PFSK-1 (cell line): ENCODE measurements around the gene GGCX.

ENCODE experiments used
- FOXP2 ChIP-seq: optimal IDR thresholded peaks from 2 replicates; pipeline ENCODE3; 2011; ENCODE audit warnings: borderline replicate concordance, control low read depth, inconsistent platforms; ENCODE audit not compliant: insufficient read depth; ENCODE audit errors: extremely low read length, extremely low read depth
- POLR2AphosphoS5 ChIP-seq: IDR thresholded peaks from 2 replicates; pipeline ENCODE4 v1.6.1; 2012; ENCODE audit warnings: low read depth, mild to moderate bottlenecking, control low read depth, low read length, moderate library complexity
- SIN3A ChIP-seq: IDR thresholded peaks from 2 replicates; pipeline ENCODE4 v1.6.1; 2012; ENCODE audit warnings: mild to moderate bottlenecking, low read length, moderate library complexity, borderline replicate concordance; ENCODE audit not compliant: insufficient read depth
- TAF1 ChIP-seq: IDR thresholded peaks from 2 replicates; pipeline ENCODE4 v1.6.1; 2012; ENCODE audit warnings: low read length, control low read depth, borderline replicate concordance; ENCODE audit not compliant: insufficient read depth
- TF ChIP-seq, protein P1 (sequence below), 2 experiments: IDR thresholded peaks; 2 replicates each; pipeline versions ENCODE4 v1.6.1 to v1.8.0; 2011 to 2012; ENCODE audit warnings: low read depth in 2 of 2, low read length in 2 of 2, control low read depth in 1 of 2, inconsistent platforms in 1 of 2, mild to moderate bottlenecking in 1 of 2, moderate library complexity in 1 of 2; ENCODE audit not compliant: insufficient read depth in 1 of 2

The GGCX gene

DNA sequence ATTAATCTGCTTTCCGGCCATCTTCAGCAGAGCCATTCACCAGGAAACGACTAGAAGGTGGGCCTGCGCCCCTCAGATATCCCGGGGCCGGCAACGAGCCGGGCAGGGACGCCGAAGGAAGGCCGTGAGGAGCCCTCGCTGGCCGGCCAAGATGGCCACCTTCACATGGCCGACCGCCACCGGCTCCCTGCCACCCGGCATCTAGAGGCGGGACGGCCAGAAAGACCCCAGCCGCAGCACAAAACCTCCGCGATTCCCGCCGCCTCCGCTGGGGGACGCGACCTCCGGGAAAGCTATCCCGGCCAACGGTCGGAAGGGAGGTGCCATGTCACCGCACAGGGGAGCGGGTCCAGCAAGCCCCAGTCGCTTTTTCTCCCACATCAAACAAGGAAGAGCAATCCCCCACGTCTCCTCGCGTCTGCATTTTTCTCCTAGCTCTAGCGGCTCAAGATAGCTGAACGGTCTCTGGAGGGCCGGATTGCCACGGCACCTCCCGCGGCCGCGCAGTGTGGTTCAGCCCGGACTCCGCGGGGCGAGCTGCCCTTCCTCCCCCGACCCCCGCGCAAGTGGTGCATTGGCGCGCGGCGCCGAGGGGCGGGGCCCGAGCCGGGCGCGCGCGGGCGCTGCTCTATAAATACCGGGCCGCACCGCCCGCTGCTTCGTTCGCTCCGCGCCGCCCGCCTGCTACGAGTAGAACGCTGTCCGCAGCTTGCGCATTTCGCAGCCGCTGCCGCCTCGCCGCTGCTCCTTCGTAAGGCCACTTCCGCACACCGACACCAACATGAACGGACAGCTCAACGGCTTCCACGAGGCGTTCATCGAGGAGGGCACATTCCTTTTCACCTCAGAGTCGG lies 22.6 kb downstream of the GGCX start, which contains the start of gene MAT2A:
Gene MAT2A, plus strand, starts transcription at position 662 of the 854 bp plus-strand sequence. Its CDS starts 120 bp downstream, at position 782.
- TF ChIP-seq SIN3A (peak; percentile 69; the same call in 1 of the 2 replicates), FOXP2 (no peak), POLR2AphosphoS5 (peak; percentile 98), TAF1 (peak; percentile 30)
- TF ChIP-seq, protein P1, sequence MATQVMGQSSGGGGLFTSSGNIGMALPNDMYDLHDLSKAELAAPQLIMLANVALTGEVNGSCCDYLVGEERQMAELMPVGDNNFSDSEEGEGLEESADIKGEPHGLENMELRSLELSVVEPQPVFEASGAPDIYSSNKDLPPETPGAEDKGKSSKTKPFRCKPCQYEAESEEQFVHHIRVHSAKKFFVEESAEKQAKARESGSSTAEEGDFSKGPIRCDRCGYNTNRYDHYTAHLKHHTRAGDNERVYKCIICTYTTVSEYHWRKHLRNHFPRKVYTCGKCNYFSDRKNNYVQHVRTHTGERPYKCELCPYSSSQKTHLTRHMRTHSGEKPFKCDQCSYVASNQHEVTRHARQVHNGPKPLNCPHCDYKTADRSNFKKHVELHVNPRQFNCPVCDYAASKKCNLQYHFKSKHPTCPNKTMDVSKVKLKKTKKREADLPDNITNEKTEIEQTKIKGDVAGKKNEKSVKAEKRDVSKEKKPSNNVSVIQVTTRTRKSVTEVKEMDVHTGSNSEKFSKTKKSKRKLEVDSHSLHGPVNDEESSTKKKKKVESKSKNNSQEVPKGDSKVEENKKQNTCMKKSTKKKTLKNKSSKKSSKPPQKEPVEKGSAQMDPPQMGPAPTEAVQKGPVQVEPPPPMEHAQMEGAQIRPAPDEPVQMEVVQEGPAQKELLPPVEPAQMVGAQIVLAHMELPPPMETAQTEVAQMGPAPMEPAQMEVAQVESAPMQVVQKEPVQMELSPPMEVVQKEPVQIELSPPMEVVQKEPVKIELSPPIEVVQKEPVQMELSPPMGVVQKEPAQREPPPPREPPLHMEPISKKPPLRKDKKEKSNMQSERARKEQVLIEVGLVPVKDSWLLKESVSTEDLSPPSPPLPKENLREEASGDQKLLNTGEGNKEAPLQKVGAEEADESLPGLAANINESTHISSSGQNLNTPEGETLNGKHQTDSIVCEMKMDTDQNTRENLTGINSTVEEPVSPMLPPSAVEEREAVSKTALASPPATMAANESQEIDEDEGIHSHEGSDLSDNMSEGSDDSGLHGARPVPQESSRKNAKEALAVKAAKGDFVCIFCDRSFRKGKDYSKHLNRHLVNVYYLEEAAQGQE (IDR thresholded peaks at IDR 0.05; ENCODE audit: insufficient read depth in 1 of 2, low read depth in 2 of 2, low read length in 2 of 2), result peak in 1 of 2 experiments; percentile 31; a peak in 1 of 4 replicates

DNA sequence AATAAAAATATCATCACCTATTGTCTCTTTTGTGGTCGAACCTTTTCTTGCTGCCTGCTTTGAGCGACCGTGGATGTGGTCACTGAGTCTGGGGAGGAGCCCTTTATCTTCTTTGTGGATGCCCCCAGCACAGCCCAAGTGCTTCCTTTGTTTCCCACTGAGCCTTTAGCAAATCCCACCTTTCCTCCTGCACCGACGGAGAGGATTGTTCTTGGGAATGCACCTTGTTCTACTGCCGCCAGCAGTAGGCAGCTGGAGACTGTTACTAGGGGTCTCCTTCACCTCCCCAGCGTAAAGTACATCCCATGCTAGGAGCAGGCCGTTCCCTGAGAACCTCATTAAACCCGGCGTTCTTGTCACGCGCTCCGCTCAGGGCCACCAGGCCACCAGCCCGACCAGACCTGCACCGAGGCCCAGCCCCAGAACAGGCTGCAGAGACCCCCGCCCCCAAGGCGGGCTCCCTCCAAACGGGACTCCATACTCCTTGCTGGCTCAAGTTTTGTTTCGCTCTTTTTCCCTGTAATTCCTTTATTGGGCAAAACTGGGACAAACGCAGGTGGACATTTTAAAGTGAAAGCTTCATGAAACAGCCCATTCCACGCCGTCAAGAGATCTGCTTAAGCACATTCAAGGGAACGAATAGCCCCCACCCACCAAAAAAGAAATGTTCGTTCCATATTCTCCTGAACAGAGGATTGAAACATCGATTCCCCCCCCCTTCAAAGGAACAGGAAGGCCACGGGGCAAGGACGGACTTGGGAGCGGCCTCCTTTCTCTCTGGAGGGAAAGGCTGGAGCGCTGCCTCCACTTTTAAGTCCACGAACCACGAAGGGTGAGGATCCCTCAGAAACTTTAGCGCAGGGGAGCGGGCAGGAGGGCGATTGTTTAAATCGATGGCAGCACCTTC lies 23.4 kb downstream of the GGCX start:
- TF ChIP-seq SIN3A, result 0 out of 2 replicates have a peak, but pooled peaks have one; percentile 29
- TF ChIP-seq FOXP2, result no peak
- TF ChIP-seq, protein P1 (IDR thresholded peaks at IDR 0.05; ENCODE audit: insufficient read depth in 1 of 2, low read depth in 2 of 2, low read length in 2 of 2), result peak in 1 of 2 experiments; percentile 33; a peak in 1 of 4 replicates
- peak; percentile 56; the same call in 1 of the 2 replicates for TF ChIP-seq TAF1
- TF ChIP-seq POLR2AphosphoS5, result no peak

DNA sequence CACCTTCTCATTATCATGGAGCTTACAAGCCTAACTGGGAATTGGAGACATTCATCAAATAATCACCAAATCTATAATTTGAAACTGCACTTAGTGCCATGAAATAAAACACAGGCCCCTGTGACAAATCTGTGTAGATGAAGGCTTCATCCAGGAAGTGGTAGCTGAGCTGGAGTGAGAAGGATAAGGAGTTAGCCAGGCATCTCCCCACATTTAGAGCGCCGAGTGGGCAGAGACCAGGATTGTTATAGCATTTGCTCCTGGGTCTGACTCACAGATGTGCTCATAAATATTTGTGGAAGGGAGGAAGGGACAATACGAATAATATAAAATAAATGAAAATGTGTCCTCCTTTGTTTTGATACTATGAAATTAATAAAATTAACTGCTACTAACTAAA lies 24.8 kb downstream of the GGCX start:
- TF ChIP-seq, protein P1 (IDR thresholded peaks at IDR 0.05; ENCODE audit: insufficient read depth in 1 of 2, low read depth in 2 of 2, low read length in 2 of 2), result no peak
- TF ChIP-seq TAF1, result no peak
- no peak for TF ChIP-seq POLR2AphosphoS5
- no peak for TF ChIP-seq FOXP2
- no peak for TF ChIP-seq SIN3A

DNA sequence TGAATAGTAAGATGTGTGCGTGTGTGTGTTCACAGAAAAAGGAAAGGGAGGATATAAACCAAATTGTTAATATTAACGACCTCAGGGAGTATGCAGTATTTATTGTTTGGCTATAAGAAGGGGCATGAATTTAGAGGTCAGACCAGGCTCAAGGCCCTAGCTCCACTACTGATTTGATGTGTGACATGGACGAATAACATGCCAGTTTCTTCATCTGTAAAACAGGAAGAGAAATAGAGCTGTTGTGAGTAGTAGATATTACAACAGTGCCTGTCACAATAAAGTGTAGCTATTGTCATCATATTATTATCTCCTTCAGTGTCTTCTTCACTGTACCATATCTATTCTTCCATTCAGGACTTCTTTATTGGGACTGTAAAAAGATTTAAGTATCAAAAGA lies 26.4 kb downstream of the GGCX start:
- TF ChIP-seq, protein P1 (IDR thresholded peaks at IDR 0.05; ENCODE audit: insufficient read depth in 1 of 2, low read depth in 2 of 2, low read length in 2 of 2), result no peak
- TF ChIP-seq TAF1 (no peak), SIN3A (no peak), FOXP2 (no peak), POLR2AphosphoS5 (no peak)
